ENCODE data around the gene NANOS1. TPM values are rescaled to one million over a fixed set of nuclear protein-coding genes. Genes with fewer than 3 reads are reported as not detected.
A peak's percentile ranks its signal among the peaks of the same experiment; 100 is the strongest.

NANOS1 gene
- total and polyA plus RNA-seq, 2 experiments from 2014 or later: 3.8 to 6.2 TPM

GRCh38 chr10:119005362-119006043 lies 24.0 kb upstream of the NANOS1 start:
- Histone ChIP-seq H3K4me1 (ENCODE audit: insufficient read depth) (peaks cover 14% of the 10 kb centered on the region), H3K27me3 (no peaks in the 10 kb centered on the region), H4K20me1 (ENCODE audit: insufficient read depth, poor library complexity, severe bottlenecking) (no peaks in the 10 kb centered on the region), H2AFZ (no peak overlapping the region), H3K9me3 (ENCODE audit: low read depth) (no peaks in the 10 kb centered on the region), H3K4me2 (no peak overlapping the region), H3K9me2 (replicated peaks; ENCODE audit: insufficient read depth) (no peaks in the 10 kb centered on the region), H3K27ac (no peak overlapping the region), H3K36me3 (replicated peaks; ENCODE audit: insufficient read depth, low read depth) (no peaks in the 10 kb centered on the region), H3K79me2 (no peaks in the 10 kb centered on the region), H3K4me3 (no peak overlapping the region)
- DNase-seq (ENCODE audit: low spot score): no peak
- WGBS (ENCODE audit: low lambda C conversion rate, missing lambda C conversion rate): 86% methylated on average over 9 of the region's 9 CpGs
- TF ChIP-seq EZH2phosphoT487 (IDR thresholded peaks at IDR 0.05; ENCODE audit: low read depth, severe bottlenecking, unreplicated experiment): no peak

DNA sequence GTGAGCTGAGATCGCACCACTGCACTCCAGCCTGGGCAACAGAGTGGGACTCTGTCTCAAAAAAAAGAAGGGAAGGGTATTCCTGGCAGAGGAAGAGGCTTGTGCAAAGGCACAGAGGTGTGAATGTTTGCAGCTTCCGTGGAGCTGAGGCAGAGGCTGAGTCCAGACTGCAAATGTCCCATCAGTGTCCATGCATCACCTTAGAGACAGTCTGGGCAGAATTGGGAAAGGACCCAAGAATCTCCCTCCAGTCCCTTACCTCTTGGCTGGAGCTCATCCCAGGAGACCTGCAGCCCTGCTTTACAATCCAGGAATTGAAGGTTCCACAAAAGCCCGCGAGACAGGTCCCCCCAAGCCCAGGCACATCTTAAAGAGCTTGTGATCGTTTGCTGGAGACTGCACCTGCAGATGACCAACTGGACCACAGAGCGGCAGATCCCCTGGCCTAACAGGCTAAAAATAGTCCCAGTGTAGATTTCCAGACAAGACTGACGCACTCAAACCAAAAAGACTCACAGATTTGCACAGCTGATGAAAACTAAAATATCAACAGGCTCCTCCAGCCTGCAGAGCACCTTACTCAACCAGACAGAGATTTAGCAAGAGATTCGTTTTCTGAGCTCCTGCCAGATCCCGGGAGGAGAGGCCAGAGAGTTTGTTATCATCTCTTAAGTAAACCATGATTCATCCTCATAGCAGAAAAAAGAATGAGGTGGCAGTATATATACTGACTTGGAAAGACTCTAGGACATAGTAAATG lies 22.9 kb upstream of the NANOS1 start:
- no peaks in the 10 kb centered on the region for H3K9me2 ChIP-seq (replicated peaks; ENCODE audit: insufficient read depth)
- H3K4me1 ChIP-seq (ENCODE audit: insufficient read depth): peaks cover 12% of the 10 kb centered on the region
- peak; percentile 84 for DNase-seq (ENCODE audit: low spot score)
- 42% methylated on average over 9 of the region's 9 CpGs for whole genome bisulfite sequencing (ENCODE audit: low lambda C conversion rate, missing lambda C conversion rate)
- H3K9me3 ChIP-seq (ENCODE audit: low read depth): no peaks in the 10 kb centered on the region
- H2AFZ ChIP-seq: no peak overlapping the region
- H4K20me1 ChIP-seq (ENCODE audit: insufficient read depth, poor library complexity, severe bottlenecking): no peaks in the 10 kb centered on the region
- TF ChIP-seq EZH2 (IDR thresholded peaks at IDR 0.05; ENCODE audit: borderline replicate concordance): no peak
- TF ChIP-seq, protein P1, sequence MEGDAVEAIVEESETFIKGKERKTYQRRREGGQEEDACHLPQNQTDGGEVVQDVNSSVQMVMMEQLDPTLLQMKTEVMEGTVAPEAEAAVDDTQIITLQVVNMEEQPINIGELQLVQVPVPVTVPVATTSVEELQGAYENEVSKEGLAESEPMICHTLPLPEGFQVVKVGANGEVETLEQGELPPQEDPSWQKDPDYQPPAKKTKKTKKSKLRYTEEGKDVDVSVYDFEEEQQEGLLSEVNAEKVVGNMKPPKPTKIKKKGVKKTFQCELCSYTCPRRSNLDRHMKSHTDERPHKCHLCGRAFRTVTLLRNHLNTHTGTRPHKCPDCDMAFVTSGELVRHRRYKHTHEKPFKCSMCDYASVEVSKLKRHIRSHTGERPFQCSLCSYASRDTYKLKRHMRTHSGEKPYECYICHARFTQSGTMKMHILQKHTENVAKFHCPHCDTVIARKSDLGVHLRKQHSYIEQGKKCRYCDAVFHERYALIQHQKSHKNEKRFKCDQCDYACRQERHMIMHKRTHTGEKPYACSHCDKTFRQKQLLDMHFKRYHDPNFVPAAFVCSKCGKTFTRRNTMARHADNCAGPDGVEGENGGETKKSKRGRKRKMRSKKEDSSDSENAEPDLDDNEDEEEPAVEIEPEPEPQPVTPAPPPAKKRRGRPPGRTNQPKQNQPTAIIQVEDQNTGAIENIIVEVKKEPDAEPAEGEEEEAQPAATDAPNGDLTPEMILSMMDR (IDR thresholded peaks at IDR 0.05; ENCODE audit: poor library complexity): no peak
- no peak for TF ChIP-seq EZH2phosphoT487 (IDR thresholded peaks at IDR 0.05; ENCODE audit: low read depth, severe bottlenecking, unreplicated experiment)
- no peak overlapping the region for H3K27ac ChIP-seq
- H3K4me3 ChIP-seq: no peak overlapping the region
- no peaks in the 10 kb centered on the region for H3K79me2 ChIP-seq
- no peaks in the 10 kb centered on the region for H3K36me3 ChIP-seq (replicated peaks; ENCODE audit: insufficient read depth, low read depth)
- H3K27me3 ChIP-seq: no peaks in the 10 kb centered on the region
- H3K4me2 ChIP-seq: no peak overlapping the region

DNA sequence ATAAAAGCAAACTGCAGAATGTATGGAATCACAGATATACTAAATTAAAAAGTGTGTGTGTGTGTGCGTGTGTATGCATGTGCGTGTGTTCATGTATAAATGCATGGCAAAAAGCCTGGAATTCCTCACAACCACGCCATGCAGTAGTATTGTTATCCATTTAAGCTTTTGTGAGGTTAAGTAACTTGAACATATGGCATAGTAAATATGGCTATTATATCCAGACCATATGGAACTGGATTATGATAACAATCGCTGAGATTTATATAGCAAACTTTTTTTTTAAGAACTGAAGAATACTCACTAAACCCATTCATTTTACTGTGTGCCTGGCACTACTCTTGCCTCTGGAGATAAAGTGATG lies 22.3 kb upstream of the NANOS1 start:
- no peaks in the 10 kb centered on the region for H3K9me2 ChIP-seq (replicated peaks; ENCODE audit: insufficient read depth)
- no peaks in the 10 kb centered on the region for H3K36me3 ChIP-seq (replicated peaks; ENCODE audit: insufficient read depth, low read depth)
- H3K4me1 ChIP-seq (ENCODE audit: insufficient read depth): peaks cover 12% of the 10 kb centered on the region
- H3K27me3 ChIP-seq: no peaks in the 10 kb centered on the region
- 48% methylated on average over 4 of the region's 4 CpGs for WGBS (ENCODE audit: low lambda C conversion rate, missing lambda C conversion rate)
- no peaks in the 10 kb centered on the region for H4K20me1 ChIP-seq (ENCODE audit: insufficient read depth, poor library complexity, severe bottlenecking)
- DNase-seq (ENCODE audit: low spot score): no peak
- no peak overlapping the region for H3K4me3 ChIP-seq
- H3K4me2 ChIP-seq: peak overlapping the region; percentile 1
- no peak overlapping the region for H2AFZ ChIP-seq
- no peaks in the 10 kb centered on the region for H3K79me2 ChIP-seq
- H3K27ac ChIP-seq: no peak overlapping the region
- H3K9me3 ChIP-seq (ENCODE audit: low read depth): no peaks in the 10 kb centered on the region
- TF ChIP-seq EZH2phosphoT487 (IDR thresholded peaks at IDR 0.05; ENCODE audit: low read depth, severe bottlenecking, unreplicated experiment): no peak
- TF ChIP-seq, protein P1 (IDR thresholded peaks at IDR 0.05; ENCODE audit: poor library complexity): no peak
- no peak for TF ChIP-seq EZH2 (IDR thresholded peaks at IDR 0.05; ENCODE audit: borderline replicate concordance)

- 48% methylated on average over 2 of the region's 2 CpGs for WGBS (ENCODE audit: low lambda C conversion rate, missing lambda C conversion rate)
- Histone ChIP-seq H3K4me1 (ENCODE audit: insufficient read depth) (no peaks in the 10 kb centered on the region), H3K27ac (no peak overlapping the region), H3K79me2 (no peaks in the 10 kb centered on the region), H3K36me3 (replicated peaks; ENCODE audit: insufficient read depth, low read depth) (no peaks in the 10 kb centered on the region), H3K4me2 (no peak overlapping the region), H3K9me2 (replicated peaks; ENCODE audit: insufficient read depth) (no peaks in the 10 kb centered on the region), H3K9me3 (ENCODE audit: low read depth) (no peaks in the 10 kb centered on the region), H3K4me3 (no peak overlapping the region), H3K27me3 (no peaks in the 10 kb centered on the region), H4K20me1 (ENCODE audit: insufficient read depth, poor library complexity, severe bottlenecking) (no peaks in the 10 kb centered on the region), H2AFZ (no peak overlapping the region)
- DNase-seq (ENCODE audit: low spot score): no peak
- TF ChIP-seq EZH2phosphoT487 (IDR thresholded peaks at IDR 0.05; ENCODE audit: low read depth, severe bottlenecking, unreplicated experiment): no peak
- TF ChIP-seq, protein P1 (IDR thresholded peaks at IDR 0.05; ENCODE audit: poor library complexity): no peak
- TF ChIP-seq EZH2 (IDR thresholded peaks at IDR 0.05; ENCODE audit: borderline replicate concordance): no peak
Observed at GRCh38 chr10:119020627-119020946, 8.9 kb upstream of the NANOS1 start.
